ENCODE measurements around the gene FTO. TPM values are rescaled to one million over a fixed set of nuclear protein-coding genes. Genes with fewer than 3 reads are reported as not detected.
A peak's percentile ranks its signal among the peaks of the same experiment; 100 is the strongest.

Gene FTO
- total and polyA plus RNA-seq, 2 of the 13 experiments (the other 11 are each of a cell fraction or from before 2014, with no cell fraction given) = 41.6 to 55.8 TPM

- H3K9ac ChIP-seq (ENCODE audit: insufficient read depth, low read depth, low read length) = no peak overlapping the region
- POLR2A ChIA-PET = no interaction called here
- no peak overlapping the region for H3K4me3 ChIP-seq (replicated peaks in 1 of 3; ENCODE audit: insufficient read depth in 1 of 3, low read depth in 2 of 3, low read length in 3 of 3)
- DNase-seq (ENCODE audit: low spot score) = peak; percentile 17
- no peak for TF ChIP-seq RXRB (CRISPR knock-in tag; IDR thresholded peaks at IDR 0.05; ENCODE audit: borderline replicate concordance)
- 0 out of 2 replicates have a peak, but pooled peaks have one; percentile 20 for TF ChIP-seq GATAD2A (CRISPR knock-in tag; IDR thresholded peaks at IDR 0.05)
- no peak for TF ChIP-seq NFIB (CRISPR knock-in tag; IDR thresholded peaks at IDR 0.05; ENCODE audit: borderline replicate concordance)
- TF ChIP-seq ZNF713 (CRISPR knock-in tag; IDR thresholded peaks at IDR 0.05) = no peak
- H3K27me3 ChIP-seq (ENCODE audit: control insufficient read depth in 1 of 2, insufficient read depth in 2 of 2, low read length in 2 of 2) = no peaks in the 10 kb centered on the region
- H3K36me3 ChIP-seq (replicated peaks in 1 of 2; ENCODE audit: control insufficient read depth in 1 of 2, insufficient read depth in 2 of 2, low read length in 2 of 2) = no peaks in the 10 kb centered on the region; a peak in 1 of 5 replicates
- in situ Hi-C loops (cut with HindIII; ENCODE audit: extremely low pct_ligation_motif_present, low pct_unique_long_range_greater_than_20kb) = no loop called here
- H2AFZ ChIP-seq (ENCODE audit: low read length) = no peak overlapping the region
- no peak for FAIRE-seq
- no peaks in the 10 kb centered on the region for H4K20me1 ChIP-seq (ENCODE audit: insufficient read depth, low read length)
- WGBS (ENCODE audit: low lambda C conversion rate) = 86% methylated on average over 3 of the region's 3 CpGs
- no peak for ATAC-seq
- intact Hi-C loops (cut with micrococcal nuclease; ENCODE audit: unreplicated experiment) = no loop called here
- H3K79me2 ChIP-seq (ENCODE audit: insufficient read depth, low read length) = no peaks in the 10 kb centered on the region
- no peak overlapping the region for H3K27ac ChIP-seq (ENCODE audit: extremely low read length, insufficient read depth, low read length)
- H3K4me1 ChIP-seq (ENCODE audit: insufficient read depth, low read length) = peaks cover 8% of the 10 kb centered on the region
- BruUV-seq (replicated peaks) = no TSS peak
- no peak overlapping the region for H3K4me2 ChIP-seq (ENCODE audit: low read depth, low read length)
- no peaks in the 10 kb centered on the region for H3K9me3 ChIP-seq (ENCODE audit: low read length)
- CTCF ChIA-PET (ENCODE audit: low intra/inter-chr PET ratio, low total read pairs) = no interaction called here
Observed at GRCh38 chr16:53666786-53667415, 37.1 kb upstream of the FTO start.

GRCh38 chr16:53668869-53669268 lies 35.1 kb upstream of the FTO start:
- in situ Hi-C loops (cut with HindIII; ENCODE audit: extremely low pct_ligation_motif_present, low pct_unique_long_range_greater_than_20kb) (no loop called here), intact Hi-C loops (cut with micrococcal nuclease; ENCODE audit: unreplicated experiment) (no loop called here)
- ChIA-PET POLR2A (no interaction called here), CTCF (ENCODE audit: low intra/inter-chr PET ratio, low total read pairs) (no interaction called here)
- Histone ChIP-seq H3K9me3 (ENCODE audit: low read length) (no peaks in the 10 kb centered on the region), H3K4me3 (replicated peaks in 1 of 3; ENCODE audit: insufficient read depth in 1 of 3, low read depth in 2 of 3, low read length in 3 of 3) (no peak overlapping the region), H3K36me3 (replicated peaks in 1 of 2; ENCODE audit: control insufficient read depth in 1 of 2, insufficient read depth in 2 of 2, low read length in 2 of 2) (no peaks in the 10 kb centered on the region; a peak in 1 of 5 replicates), H3K27me3 (ENCODE audit: control insufficient read depth in 1 of 2, insufficient read depth in 2 of 2, low read length in 2 of 2) (no peaks in the 10 kb centered on the region), H3K79me2 (ENCODE audit: insufficient read depth, low read length) (no peaks in the 10 kb centered on the region), H3K4me1 (ENCODE audit: insufficient read depth, low read length) (peaks cover 21% of the 10 kb centered on the region), H2AFZ (ENCODE audit: low read length) (no peak overlapping the region), H3K9ac (ENCODE audit: insufficient read depth, low read depth, low read length) (no peak overlapping the region), H3K27ac (ENCODE audit: extremely low read length, insufficient read depth, low read length) (no peak overlapping the region), H4K20me1 (ENCODE audit: insufficient read depth, low read length) (no peaks in the 10 kb centered on the region), H3K4me2 (ENCODE audit: low read depth, low read length) (no peak overlapping the region)
- TF ChIP-seq RFXAP (CRISPR knock-in tag; IDR thresholded peaks at IDR 0.05; ENCODE audit: borderline replicate concordance) (no peak), TOPORS (CRISPR knock-in tag; IDR thresholded peaks at IDR 0.05) (no peak), HMGA1 (CRISPR knock-in tag; conservative IDR thresholded peaks at IDR 0.05) (no peak), HIC2 (CRISPR knock-in tag; IDR thresholded peaks at IDR 0.05; ENCODE audit: low read depth) (no peak)
- ATAC-seq (no peak), FAIRE-seq (no peak), DNase-seq (ENCODE audit: low spot score) (no peak)
- BruUV-seq (replicated peaks) = no TSS peak
- 93% methylated on average over 2 of the region's 2 CpGs for WGBS (ENCODE audit: low lambda C conversion rate)
